Endodermal cell (in vitro differentiated cells): ENCODE results near the gene SLC24A3. TPM values are rescaled to one million over a fixed set of nuclear protein-coding genes. Genes with fewer than 3 reads are reported as not detected.

ENCODE experiments used
- DNase-seq: peaks from one replicate; pipeline ENCODE4 v3.0.0-alpha.2; 2017
- H3K27ac ChIP-seq: 2 replicates; pipeline ENCODE4 v1.5.1; 2013; ENCODE audit warnings: mild to moderate bottlenecking, low read depth, low read length, moderate library complexity
- H3K27me3 ChIP-seq: 2 replicates; pipeline ENCODE4 v1.6.1; 2013; ENCODE audit warnings: mild to moderate bottlenecking, low read length, moderate library complexity; ENCODE audit not compliant: insufficient read depth, control insufficient read depth, poor library complexity, severe bottlenecking
- H3K36me3 ChIP-seq: 2 replicates; pipeline ENCODE4 v1.7.0; 2013; ENCODE audit warnings: mild to moderate bottlenecking, low read length, moderate library complexity; ENCODE audit not compliant: control insufficient read depth, insufficient read depth
- H3K4me1 ChIP-seq: one replicate; pipeline ENCODE4 v1.7.0; 2013; ENCODE audit warnings: low read length; ENCODE audit not compliant: control insufficient read depth, insufficient read depth
- H3K4me3 ChIP-seq: 2 replicates; pipeline ENCODE4 v1.5.1; 2013; ENCODE audit warnings: mild to moderate bottlenecking, low read length, moderate library complexity
- H3K9ac ChIP-seq: 2 replicates; pipeline ENCODE4 v1.6.1; 2013; ENCODE audit warnings: mild to moderate bottlenecking, low read length, moderate library complexity; ENCODE audit not compliant: poor library complexity, severe bottlenecking; ENCODE audit errors: extremely low read depth
- H3K9me3 ChIP-seq: 2 replicates; pipeline ENCODE4 v1.6.1; 2013; ENCODE audit warnings: mild to moderate bottlenecking, low read length, moderate library complexity; ENCODE audit not compliant: control insufficient read depth
- H3K27ac Mint-ChIP-seq: 2 replicates; pipeline ENCODE4 v1.8.0; 2020; ENCODE audit warnings: mixed read lengths
- H3K27me3 Mint-ChIP-seq: 2 replicates; pipeline ENCODE4 v1.8.0; 2021; ENCODE audit warnings: mild to moderate bottlenecking, mixed read lengths; ENCODE audit not compliant: insufficient read depth
- H3K36me3 Mint-ChIP-seq: 2 replicates; pipeline ENCODE4 v1.8.0; 2020; ENCODE audit warnings: low read depth, mixed read lengths
- H3K4me1 Mint-ChIP-seq: 2 replicates; pipeline ENCODE4 v1.8.0; 2020; ENCODE audit warnings: mixed read lengths
- H3K4me3 Mint-ChIP-seq: 2 replicates; pipeline ENCODE4 v1.8.0; 2020; ENCODE audit warnings: mild to moderate bottlenecking, moderate library complexity, mixed read lengths
- H3K9me3 Mint-ChIP-seq: 2 replicates; pipeline ENCODE4 v1.8.0; 2020; ENCODE audit warnings: mild to moderate bottlenecking, mixed read lengths
- CTCF ChIP-seq: fragments of 200-600 bp; sonication (generic); conservative IDR thresholded peaks from 2 replicates; pipeline ENCODE4 v1.5.0; 2021; ENCODE audit warnings: antibody characterized with exemption, mild to moderate bottlenecking
- WGBS, 2 experiments: methylation state at CpG; one replicate each; pipeline versions ENCODE4 v1.1.5 to v1.1.7; 2013; ENCODE audit warnings: missing lambda C conversion rate in 2 of 2, mixed read lengths in 1 of 2; ENCODE audit not compliant: insufficient coverage in 1 of 2, insufficient read length in 1 of 2; 5-methylcytosine and 5-hydroxymethylcytosine counted together
- total RNA-seq, 2 donors: library from RNA; stranded (reverse); fragmentation: NEBNext Ultra II Directional in 1 of 2; extraction: Animal tissue kit (Norgen Biotek cat#: 25700) in 1 of 2; gene quantifications; 2 replicates in 1 of 2; 3 replicates in 1 of 2; pipeline ENCODE4 v1.2.1, GENCODE V29; 2021

The SLC24A3 gene
- total RNA-seq, 2 donors from 2014 or later: 1.5 to 1.8 TPM

- peak; percentile 34 for TF ChIP-seq CTCF
- H3K27me3 ChIP-seq: no peaks in the 10 kb centered on the region
- 67 to 83% methylated on average over 4 to 8 of the region's 9 CpGs for WGBS, 2 experiments
- no peak overlapping the region for H3K4me3 ChIP-seq
- Mint-ChIP-seq H3K36me3 (no peaks in the 10 kb centered on the region), H3K4me3 (no peak overlapping the region), H3K27ac (no peak overlapping the region), H3K27me3 (peaks cover 10% of the 10 kb centered on the region), H3K9me3 (no peaks in the 10 kb centered on the region), H3K4me1 (peaks cover 23% of the 10 kb centered on the region)
- DNase-seq: no peak
- H3K36me3 ChIP-seq: no peaks in the 10 kb centered on the region
- H3K27ac ChIP-seq: no peak overlapping the region
- peaks cover 7% of the 10 kb centered on the region for H3K4me1 ChIP-seq
- H3K9ac ChIP-seq: no peak overlapping the region
- no peaks in the 10 kb centered on the region for H3K9me3 ChIP-seq
These were observed 450.2 kb downstream of the SLC24A3 start for GRCh38 chr20:19662637-19662995.

- peak; percentile 10 for DNase-seq
- H3K27me3 Mint-ChIP-seq: peaks cover 11% of the 10 kb centered on the region
- WGBS, 2 experiments: 97 to 100% methylated on average over 2 to 3 of the region's 3 CpGs
These were observed 456.0 kb downstream of the SLC24A3 start for GRCh38 chr20:19668418-19668817.

GRCh38 chr20:19670829-19671228 lies 458.4 kb downstream of the SLC24A3 start:
- no peaks in the 10 kb centered on the region for H3K9me3 Mint-ChIP-seq
- H3K27me3 Mint-ChIP-seq: peaks cover 5% of the 10 kb centered on the region
- peaks cover 9% of the 10 kb centered on the region for H3K4me1 Mint-ChIP-seq
- WGBS, 2 experiments: 83 to 90% methylated on average over 1 to 3 of the region's 3 CpGs
- peaks cover 2% of the 10 kb centered on the region for H3K4me1 ChIP-seq
- no peak overlapping the region for H3K9ac ChIP-seq
- DNase-seq: peak; percentile 28
- no peak overlapping the region for H3K4me3 ChIP-seq
- no peaks in the 10 kb centered on the region for H3K36me3 ChIP-seq
- H3K9me3 ChIP-seq: no peaks in the 10 kb centered on the region
- H3K27ac Mint-ChIP-seq: no peak overlapping the region
- H3K4me3 Mint-ChIP-seq: no peak overlapping the region
- no peak overlapping the region for H3K27ac ChIP-seq
- no peak for TF ChIP-seq CTCF
- H3K36me3 Mint-ChIP-seq: peaks cover 3% of the 10 kb centered on the region
- H3K27me3 ChIP-seq: no peaks in the 10 kb centered on the region

More at GRCh38 chr20:19668418-19668817, 456.0 kb downstream of the SLC24A3 start:
- no peak for TF ChIP-seq CTCF
- H3K27ac Mint-ChIP-seq: no peak overlapping the region
- H3K4me3 ChIP-seq: no peak overlapping the region
- no peaks in the 10 kb centered on the region for H3K36me3 ChIP-seq
- no peak overlapping the region for H3K9ac ChIP-seq
- no peak overlapping the region for H3K4me3 Mint-ChIP-seq
- H3K36me3 Mint-ChIP-seq: peaks cover 3% of the 10 kb centered on the region
- peaks cover 11% of the 10 kb centered on the region for H3K4me1 Mint-ChIP-seq
- H3K9me3 ChIP-seq: no peaks in the 10 kb centered on the region
- no peaks in the 10 kb centered on the region for H3K9me3 Mint-ChIP-seq
- no peak overlapping the region for H3K27ac ChIP-seq
- H3K4me1 ChIP-seq: peaks cover 2% of the 10 kb centered on the region
- H3K27me3 ChIP-seq: no peaks in the 10 kb centered on the region
